K562 (cell line): ENCODE measurements around the gene ANKRD12.

ENCODE experiments used
- PTRF ChIP-seq: fragments of 450-650 bp; IDR thresholded peaks from 2 replicates; pipeline ENCODE4 v1.6.1; 2016; ENCODE audit warnings: mild to moderate bottlenecking, missing genetic modification characterization, missing compliant biosample characterization
- U2AF1 ChIP-seq: fragments of 200-400 bp; formaldehyde crosslinking; optimal IDR thresholded peaks from 2 replicates; pipeline ENCODE3; 2017; ENCODE audit warnings: mild to moderate bottlenecking, low read depth, low read length, moderate library complexity
- TF ChIP-seq, protein P1 (sequence below), 3 experiments: IDR thresholded peaks in 2 of 3; conservative IDR thresholded peaks in 1 of 3; 2 replicates each; pipeline ENCODE4 v1.5.1; 2011 to 2012; ENCODE audit warnings: low read length in 3 of 3, mild to moderate bottlenecking in 3 of 3, control low read depth in 2 of 3, improper control_type of control experiment in 1 of 3, inconsistent platforms in 1 of 3, low read depth in 1 of 3, mixed read lengths in 1 of 3, moderate library complexity in 1 of 3; ENCODE audit not compliant: insufficient read depth in 2 of 3

DNA sequence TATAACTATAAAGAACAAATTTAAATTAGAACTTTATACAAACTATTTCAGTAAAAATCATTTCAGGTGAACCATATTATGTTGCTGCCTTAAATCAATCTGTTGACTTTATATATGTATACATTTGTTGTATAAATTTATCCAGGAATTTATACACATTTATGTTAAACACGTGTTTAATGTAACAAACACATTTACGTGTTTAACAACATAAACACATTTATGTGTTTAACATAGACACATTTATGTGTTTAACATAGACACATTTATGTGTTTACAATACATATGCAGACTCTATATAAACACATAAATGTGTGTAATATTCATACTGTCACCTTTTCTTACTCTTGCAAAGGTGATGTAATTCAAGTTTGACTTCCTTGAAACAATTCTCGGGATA lies 122.6 kb downstream of the ANKRD12 start:
- TF ChIP-seq, protein P1, sequence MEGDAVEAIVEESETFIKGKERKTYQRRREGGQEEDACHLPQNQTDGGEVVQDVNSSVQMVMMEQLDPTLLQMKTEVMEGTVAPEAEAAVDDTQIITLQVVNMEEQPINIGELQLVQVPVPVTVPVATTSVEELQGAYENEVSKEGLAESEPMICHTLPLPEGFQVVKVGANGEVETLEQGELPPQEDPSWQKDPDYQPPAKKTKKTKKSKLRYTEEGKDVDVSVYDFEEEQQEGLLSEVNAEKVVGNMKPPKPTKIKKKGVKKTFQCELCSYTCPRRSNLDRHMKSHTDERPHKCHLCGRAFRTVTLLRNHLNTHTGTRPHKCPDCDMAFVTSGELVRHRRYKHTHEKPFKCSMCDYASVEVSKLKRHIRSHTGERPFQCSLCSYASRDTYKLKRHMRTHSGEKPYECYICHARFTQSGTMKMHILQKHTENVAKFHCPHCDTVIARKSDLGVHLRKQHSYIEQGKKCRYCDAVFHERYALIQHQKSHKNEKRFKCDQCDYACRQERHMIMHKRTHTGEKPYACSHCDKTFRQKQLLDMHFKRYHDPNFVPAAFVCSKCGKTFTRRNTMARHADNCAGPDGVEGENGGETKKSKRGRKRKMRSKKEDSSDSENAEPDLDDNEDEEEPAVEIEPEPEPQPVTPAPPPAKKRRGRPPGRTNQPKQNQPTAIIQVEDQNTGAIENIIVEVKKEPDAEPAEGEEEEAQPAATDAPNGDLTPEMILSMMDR (IDR thresholded peaks at IDR 0.05 in 2 of 3, conservative IDR thresholded peaks at IDR 0.05 in 1 of 3; ENCODE audit: insufficient read depth in 2 of 3, low read depth in 1 of 3, low read length in 3 of 3): no peak
- TF ChIP-seq PTRF (tag) (peak; percentile 80), U2AF1 (no peak)
